H9 (cell line): Measurements from ENCODE around the gene ZNF684. TPM values are rescaled to one million over a fixed set of nuclear protein-coding genes. Genes with fewer than 3 reads are reported as not detected.
"Not testable (repeated sequence)": the region's sequence is repeated elsewhere in the genome, so short reads cannot be mapped to it uniquely, and the experiment has no call there.

Experiments
- DNase-seq: peaks from one replicate; pipeline ENCODE4 v3.0.0-alpha.2; 2017
- H2AFZ ChIP-seq: one replicate; pipeline ENCODE4 v1.6.1; 2013; ENCODE audit warnings: mild to moderate bottlenecking, low read length, control low read depth, moderate library complexity
- H2AK5ac ChIP-seq: 2 replicates; pipeline ENCODE4 v1.6.1; 2013; ENCODE audit warnings: low read length, control low read depth, mixed read lengths; ENCODE audit not compliant: insufficient read length
- H2BK120ac ChIP-seq: one replicate; pipeline ENCODE4 v1.6.1; 2013; ENCODE audit warnings: low read depth, mild to moderate bottlenecking, low read length, control low read depth, inconsistent platforms; ENCODE audit not compliant: poor library complexity, severe bottlenecking
- H2BK12ac ChIP-seq: 2 replicates; pipeline ENCODE4 v1.6.1; 2013; ENCODE audit warnings: low read length, control low read depth, mixed read lengths, low read depth; ENCODE audit not compliant: insufficient read length
- H2BK15ac ChIP-seq: 2 replicates; pipeline ENCODE4 v1.6.1; 2013; ENCODE audit warnings: low read depth, low read length, control low read depth
- H2BK20ac ChIP-seq: one replicate; pipeline ENCODE4 v1.6.1; 2013; ENCODE audit warnings: low read depth, mild to moderate bottlenecking, low read length, control low read depth, inconsistent platforms; ENCODE audit not compliant: poor library complexity, severe bottlenecking
- H2BK5ac ChIP-seq: 2 replicates; pipeline ENCODE4 v1.6.1; 2013; ENCODE audit warnings: low read length, control low read depth, mixed read lengths; ENCODE audit not compliant: insufficient read length
- H3K14ac ChIP-seq: 2 replicates; pipeline ENCODE4 v1.6.1; 2013; ENCODE audit warnings: low read length, control low read depth; ENCODE audit not compliant: insufficient read depth
- H3K18ac ChIP-seq: 2 replicates; pipeline ENCODE4 v1.6.1; 2013; ENCODE audit warnings: low read depth, mild to moderate bottlenecking, mixed read lengths, low read length, control low read depth; ENCODE audit not compliant: insufficient read length
- H3K23ac ChIP-seq: 2 replicates; pipeline ENCODE4 v1.6.1; 2013; ENCODE audit warnings: low read length, control low read depth, mixed read lengths, low read depth; ENCODE audit not compliant: insufficient read length
- H3K23me2 ChIP-seq: 2 replicates; pipeline ENCODE4 v1.6.1; 2013; ENCODE audit warnings: low read depth, mild to moderate bottlenecking, mixed read lengths, low read length, control low read depth; ENCODE audit not compliant: insufficient read length, poor library complexity, severe bottlenecking
- H3K27ac ChIP-seq: 2 replicates; pipeline ENCODE4 v1.5.1; 2013; ENCODE audit warnings: low read length, control low read depth, mixed read lengths, low read depth; ENCODE audit not compliant: insufficient read length
- H3K27me3 ChIP-seq: 2 replicates; pipeline ENCODE4 v1.6.1; 2013; ENCODE audit warnings: low read length, control low read depth, inconsistent platforms; ENCODE audit not compliant: insufficient read depth
- H3K4ac ChIP-seq: 2 replicates; pipeline ENCODE4 v1.6.1; 2013; ENCODE audit warnings: low read depth, mild to moderate bottlenecking, control low read depth, inconsistent platforms, low read length, moderate library complexity
- H3K4me1 ChIP-seq: 2 replicates; pipeline ENCODE4 v1.6.1; 2013; ENCODE audit warnings: low read length, control low read depth, inconsistent platforms; ENCODE audit not compliant: insufficient read depth
- H3K4me2 ChIP-seq: 2 replicates; pipeline ENCODE4 v1.6.1; 2013; ENCODE audit warnings: low read length, control low read depth, mixed read lengths; ENCODE audit not compliant: insufficient read length, insufficient read depth
- H3K56ac ChIP-seq: 2 replicates; pipeline ENCODE4 v1.6.1; 2013; ENCODE audit warnings: low read depth, mild to moderate bottlenecking, mixed read lengths, low read length, control low read depth; ENCODE audit not compliant: insufficient read length
- H3K79me1 ChIP-seq: 2 replicates; pipeline ENCODE4 v1.6.1; 2013; ENCODE audit warnings: low read depth, mild to moderate bottlenecking, moderate library complexity, low read length, control low read depth, inconsistent platforms; ENCODE audit not compliant: insufficient read depth, poor library complexity, severe bottlenecking
- H3K79me2 ChIP-seq: 2 replicates; pipeline ENCODE4 v1.6.1; 2013; ENCODE audit warnings: low read length, control low read depth, inconsistent platforms; ENCODE audit not compliant: insufficient read depth
- H3K9ac ChIP-seq: 2 replicates; pipeline ENCODE4 v1.6.1; 2013; ENCODE audit warnings: low read length, control low read depth, mixed read lengths; ENCODE audit not compliant: insufficient read length; ENCODE audit errors: extremely low read depth
- H3K9me3 ChIP-seq: one replicate; pipeline ENCODE4 v1.6.1; 2013; ENCODE audit warnings: low read depth, low read length, inconsistent platforms; ENCODE audit not compliant: control insufficient read depth
- H3T11ph ChIP-seq: one replicate; pipeline ENCODE4 v1.6.1; 2013; ENCODE audit warnings: mild to moderate bottlenecking, low read length, control low read depth, inconsistent platforms
- H4K20me1 ChIP-seq: one replicate; pipeline ENCODE4 v1.6.1; 2013; ENCODE audit not compliant: control insufficient read depth, insufficient read length, insufficient read depth
- H4K5ac ChIP-seq: 2 replicates; pipeline ENCODE4 v1.6.1; 2013; ENCODE audit warnings: low read depth, mild to moderate bottlenecking, mixed read lengths, low read length, control low read depth; ENCODE audit not compliant: insufficient read length
- H4K8ac ChIP-seq: replicated peaks from 2 replicates; pipeline ENCODE4 v1.6.1; 2013; ENCODE audit warnings: low read length, control low read depth, mixed read lengths, low read depth; ENCODE audit not compliant: insufficient read length
- H4K91ac ChIP-seq: 2 replicates; pipeline ENCODE4 v1.6.1; 2013; ENCODE audit warnings: low read depth, mild to moderate bottlenecking, moderate library complexity, mixed read lengths, low read length, control low read depth; ENCODE audit not compliant: insufficient read length
- H3K27ac Mint-ChIP-seq, 3 experiments: 2 replicates in 2 of 3; 3 replicates in 1 of 3; pipeline ENCODE4 v1.8.0; 2020 to 2021; ENCODE audit warnings: mixed read lengths in 3 of 3, mild to moderate bottlenecking in 1 of 3, moderate library complexity in 1 of 3
- H3K27me3 Mint-ChIP-seq: 2 replicates; pipeline ENCODE4 v1.8.0; 2021; ENCODE audit warnings: low read depth, mild to moderate bottlenecking, moderate library complexity, mixed read lengths
- H3K36me3 Mint-ChIP-seq, 3 experiments: 2 replicates in 2 of 3; 3 replicates in 1 of 3; pipeline ENCODE4 v1.8.0; 2020 to 2021; ENCODE audit warnings: low read depth in 3 of 3, mixed read lengths in 3 of 3; ENCODE audit not compliant: insufficient read depth in 1 of 3
- H3K4me1 Mint-ChIP-seq, 2 experiments: 2 replicates each; pipeline ENCODE4 v1.8.0; 2020; ENCODE audit warnings: mixed read lengths in 2 of 2
- H3K4me3 Mint-ChIP-seq, 2 experiments: 2 replicates in 1 of 2; 3 replicates in 1 of 2; pipeline ENCODE4 v1.8.0; 2020 to 2021; ENCODE audit warnings: mild to moderate bottlenecking in 2 of 2, mixed read lengths in 2 of 2, moderate library complexity in 1 of 2
- H3K9me3 Mint-ChIP-seq, 2 experiments: 2 replicates in 1 of 2; 3 replicates in 1 of 2; pipeline ENCODE4 v1.8.0; 2020; ENCODE audit warnings: mild to moderate bottlenecking in 2 of 2, mixed read lengths in 2 of 2, moderate library complexity in 1 of 2
- WGBS: extraction: QIAGEN DNeasy Blood & Tissue Kit; methylation state at CpG from one replicate; pipeline ENCODE4 v1.1.7; 2013; ENCODE audit warnings: missing lambda C conversion rate, low lambda C conversion rate, mixed read lengths; ENCODE audit not compliant: insufficient read length; ENCODE audit errors: extremely low coverage; 5-methylcytosine and 5-hydroxymethylcytosine counted together
- total RNA-seq: library from RNA; stranded (reverse); gene quantifications from 2 replicates; pipeline ENCODE4 v1.2.1, GENCODE V29; 2021
- TF ChIP-seq, protein P1 (sequence below): fragments of 200-600 bp; sonication (generic); conservative IDR thresholded peaks from 3 replicates; pipeline ENCODE4 v1.8.0; 2021; ENCODE audit warnings: antibody characterized with exemption, mild to moderate bottlenecking

ZNF684 gene
- total RNA-seq, 1 experiment from 2014 or later, result 6.5 TPM

DNA sequence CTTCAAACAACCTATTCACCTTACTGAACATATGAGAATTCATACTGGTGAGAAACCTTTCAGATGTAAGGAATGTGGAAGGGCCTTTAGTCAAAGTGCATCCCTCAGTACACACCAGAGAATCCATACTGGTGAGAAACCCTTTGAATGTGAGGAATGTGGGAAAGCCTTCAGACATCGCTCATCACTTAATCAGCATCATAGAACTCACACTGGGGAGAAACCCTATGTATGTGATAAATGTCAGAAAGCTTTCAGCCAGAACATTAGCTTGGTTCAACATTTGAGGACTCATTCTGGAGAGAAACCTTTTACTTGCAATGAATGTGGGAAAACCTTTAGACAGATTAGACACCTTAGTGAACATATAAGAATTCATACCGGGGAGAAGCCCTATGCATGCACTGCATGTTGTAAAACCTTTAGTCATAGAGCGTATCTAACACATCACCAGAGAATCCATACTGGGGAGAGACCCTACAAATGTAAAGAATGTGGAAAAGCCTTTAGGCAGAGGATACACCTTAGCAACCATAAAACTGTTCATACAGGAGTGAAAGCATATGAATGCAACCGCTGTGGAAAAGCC lies 36.0 kb upstream of the ZNF684 start:
- Histone ChIP-seq H3K23ac (no peak overlapping the region), H3K23me2 (no peaks in the 10 kb centered on the region), H3K27ac (no peak overlapping the region), H2AK5ac (no peak overlapping the region), H3T11ph (no peak overlapping the region), H3K79me1 (no peaks in the 10 kb centered on the region), H2BK120ac (no peak overlapping the region), H3K4me2 (no peak overlapping the region), H3K27me3 (no peaks in the 10 kb centered on the region), H2BK5ac (no peak overlapping the region), H3K14ac (no peak overlapping the region), H3K9me3 (peaks cover 15% of the 10 kb centered on the region), H4K8ac (no peak overlapping the region), H4K5ac (no peak overlapping the region), H2BK20ac (no peak overlapping the region), H3K4ac (no peak overlapping the region), H3K4me1 (no peaks in the 10 kb centered on the region), H2AFZ (no peak overlapping the region), H2BK12ac (no peak overlapping the region), H2BK15ac (no peak overlapping the region), H3K79me2 (no peaks in the 10 kb centered on the region), H4K91ac (no peak overlapping the region), H3K18ac (no peak overlapping the region), H3K56ac (no peak overlapping the region), H3K9ac (no peak overlapping the region), H4K20me1 (no peaks in the 10 kb centered on the region)
- Mint-ChIP-seq H3K27me3 (no peaks in the 10 kb centered on the region), H3K9me3 (peaks cover 46 to 62% of the 10 kb centered on the region in 2 experiments), H3K27ac (no peak overlapping the region), H3K36me3 (peaks cover 58 to 83% (median 76%) of the 10 kb centered on the region in 3 experiments), H3K4me3 (no peak overlapping the region), H3K4me1 (no peaks in the 10 kb centered on the region)
- WGBS, result no CpG with 5 or more reads among the region's 4 CpGs
- TF ChIP-seq, protein P1, sequence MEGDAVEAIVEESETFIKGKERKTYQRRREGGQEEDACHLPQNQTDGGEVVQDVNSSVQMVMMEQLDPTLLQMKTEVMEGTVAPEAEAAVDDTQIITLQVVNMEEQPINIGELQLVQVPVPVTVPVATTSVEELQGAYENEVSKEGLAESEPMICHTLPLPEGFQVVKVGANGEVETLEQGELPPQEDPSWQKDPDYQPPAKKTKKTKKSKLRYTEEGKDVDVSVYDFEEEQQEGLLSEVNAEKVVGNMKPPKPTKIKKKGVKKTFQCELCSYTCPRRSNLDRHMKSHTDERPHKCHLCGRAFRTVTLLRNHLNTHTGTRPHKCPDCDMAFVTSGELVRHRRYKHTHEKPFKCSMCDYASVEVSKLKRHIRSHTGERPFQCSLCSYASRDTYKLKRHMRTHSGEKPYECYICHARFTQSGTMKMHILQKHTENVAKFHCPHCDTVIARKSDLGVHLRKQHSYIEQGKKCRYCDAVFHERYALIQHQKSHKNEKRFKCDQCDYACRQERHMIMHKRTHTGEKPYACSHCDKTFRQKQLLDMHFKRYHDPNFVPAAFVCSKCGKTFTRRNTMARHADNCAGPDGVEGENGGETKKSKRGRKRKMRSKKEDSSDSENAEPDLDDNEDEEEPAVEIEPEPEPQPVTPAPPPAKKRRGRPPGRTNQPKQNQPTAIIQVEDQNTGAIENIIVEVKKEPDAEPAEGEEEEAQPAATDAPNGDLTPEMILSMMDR, result no peak
- DNase-seq, result no peak

DNA sequence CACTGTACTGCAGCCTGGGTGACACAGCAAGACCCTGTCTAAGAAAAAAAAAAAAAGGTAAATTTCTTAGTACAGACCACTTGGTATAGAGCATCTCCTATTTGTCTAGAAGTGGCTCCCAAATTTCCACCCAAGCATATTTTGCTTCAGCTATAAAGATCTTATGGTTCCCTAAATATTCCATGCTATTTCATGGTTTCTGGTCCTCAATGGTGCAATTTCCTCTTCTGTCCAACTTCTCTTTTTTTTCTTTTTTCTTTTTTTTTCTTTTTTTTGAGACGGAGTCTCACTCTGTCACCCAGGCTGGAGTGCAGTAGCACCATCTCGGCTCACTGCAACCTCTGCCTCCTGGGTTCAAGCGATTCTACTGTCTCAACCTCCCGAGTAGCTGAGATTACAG lies 28.8 kb upstream of the ZNF684 start:
- not testable (repeated sequence) for H2BK20ac ChIP-seq, H4K5ac ChIP-seq, H4K91ac ChIP-seq, DNase-seq, H3K4me1 ChIP-seq, H2BK120ac ChIP-seq, H3K9me3 ChIP-seq, H3K4me3 Mint-ChIP-seq, H3K79me1 ChIP-seq, H2BK5ac ChIP-seq, H3K4me1 Mint-ChIP-seq, H3K4ac ChIP-seq, H2AK5ac ChIP-seq, H3K79me2 ChIP-seq, H3T11ph ChIP-seq, H2BK12ac ChIP-seq, H2AFZ ChIP-seq, H3K56ac ChIP-seq, H3K14ac ChIP-seq, H3K27ac ChIP-seq, H3K23me2 ChIP-seq, H3K23ac ChIP-seq, H2BK15ac ChIP-seq, H3K27ac Mint-ChIP-seq, H4K8ac ChIP-seq, H4K20me1 ChIP-seq, H3K27me3 Mint-ChIP-seq, H3K4me2 ChIP-seq, H3K18ac ChIP-seq, H3K27me3 ChIP-seq, H3K9ac ChIP-seq
- Mint-ChIP-seq H3K9me3 (peaks cover 36 to 54% of the 10 kb centered on the region in 2 experiments), H3K36me3 (peaks cover 31 to 56% (median 38%) of the 10 kb centered on the region in 3 experiments)
- no CpG with 5 or more reads among the region's 4 CpGs for WGBS
